ENCODE results near the gene LMAN2.
"Not testable (repeated sequence)": the region's sequence is repeated elsewhere in the genome, so short reads cannot be mapped to it uniquely, and the experiment has no call there.

The LMAN2 gene

GRCh38 chr5:177306674-177307543 lies 44.6 kb downstream of the LMAN2 start:
- no peak for DNase-seq (ENCODE audit: low read depth)

- not testable (repeated sequence) for DNase-seq (ENCODE audit: low read depth)
Measured at GRCh38 chr5:177306103-177306640, 45.3 kb downstream of the LMAN2 start.

GRCh38 chr5:177304392-177305119 lies 46.9 kb downstream of the LMAN2 start:
- no peak for DNase-seq (ENCODE audit: low read depth)

- no peak for DNase-seq (ENCODE audit: low read depth)
Measured at GRCh38 chr5:177303925-177304391, 47.5 kb downstream of the LMAN2 start.

- no peak for DNase-seq (ENCODE audit: low read depth)
Measured at GRCh38 chr5:177303121-177303924, 48.1 kb downstream of the LMAN2 start, which contains the start of the genes PRELID1 and RAB24. Gene PRELID1 (plus strand): TSS chr5:177303799. CDS start chr5:177303986, 187 bp downstream. Gene RAB24 (minus strand): TSS chr5:177303719. CDS start chr5:177303288, 431 bp downstream.

GRCh38 chr5:177302354-177303110 lies 48.9 kb downstream of the LMAN2 start:
- DNase-seq (ENCODE audit: low read depth) = no peak

GRCh38 chr5:177301503-177302165 lies 49.8 kb downstream of the LMAN2 start:
- DNase-seq (ENCODE audit: low read depth) = no peak

GRCh38 chr5:177300951-177301350 lies 50.5 kb downstream of the LMAN2 start:
- no peak for DNase-seq (ENCODE audit: low read depth)

- no peak for DNase-seq (ENCODE audit: low read depth)
Measured at GRCh38 chr5:177300236-177300880, 51.1 kb downstream of the LMAN2 start.

- no peak for DNase-seq (ENCODE audit: low read depth)
Measured at GRCh38 chr5:177299697-177300096, 51.8 kb downstream of the LMAN2 start.

GRCh38 chr5:177297922-177298321 lies 53.5 kb downstream of the LMAN2 start:
- DNase-seq (ENCODE audit: low read depth) = no peak

GRCh38 chr5:177296581-177296980 lies 54.9 kb downstream of the LMAN2 start:
- DNase-seq (ENCODE audit: low read depth) = no peak

GRCh38 chr5:177295924-177296323 lies 55.5 kb downstream of the LMAN2 start:
- no peak for DNase-seq (ENCODE audit: low read depth)

- no peak for DNase-seq (ENCODE audit: low read depth)
Measured at GRCh38 chr5:177294632-177295031, 56.8 kb downstream of the LMAN2 start.

- no peak for DNase-seq (ENCODE audit: low read depth)
Measured at GRCh38 chr5:177293819-177294581, 57.5 kb downstream of the LMAN2 start.

- no peak for DNase-seq (ENCODE audit: low read depth)
Measured at GRCh38 chr5:177291735-177292134, 59.7 kb downstream of the LMAN2 start.

GRCh38 chr5:177290816-177291596 lies 60.5 kb downstream of the LMAN2 start:
- DNase-seq (ENCODE audit: low read depth) = no peak

GRCh38 chr5:177288191-177288590 lies 63.3 kb downstream of the LMAN2 start:
- no peak for DNase-seq (ENCODE audit: low read depth)

Data from HS-27A (cell line).